ENCODE data around the gene BCL2L13.

Gene BCL2L13

GRCh38 chr22:17779286-17780115 lies 140.9 kb downstream of the BCL2L13 start:
- FAIRE-seq (peak; percentile 93), DNase-seq (ENCODE audit: insufficient read length) (peak; percentile 68)
- TF ChIP-seq POLR2A (IDR thresholded peaks at IDR 0.05; ENCODE audit: low read depth, low read length) = no peak; the same call in none of the 2 replicates
- TF ChIP-seq POLR2AphosphoS5 (IDR thresholded peaks at IDR 0.05; ENCODE audit: low read depth, low read length) = peak; percentile 63; the same call in 1 of the 2 replicates
- TF ChIP-seq TAF1 (IDR thresholded peaks at IDR 0.05; ENCODE audit: borderline replicate concordance, low read depth, low read length) = no peak

DNA sequence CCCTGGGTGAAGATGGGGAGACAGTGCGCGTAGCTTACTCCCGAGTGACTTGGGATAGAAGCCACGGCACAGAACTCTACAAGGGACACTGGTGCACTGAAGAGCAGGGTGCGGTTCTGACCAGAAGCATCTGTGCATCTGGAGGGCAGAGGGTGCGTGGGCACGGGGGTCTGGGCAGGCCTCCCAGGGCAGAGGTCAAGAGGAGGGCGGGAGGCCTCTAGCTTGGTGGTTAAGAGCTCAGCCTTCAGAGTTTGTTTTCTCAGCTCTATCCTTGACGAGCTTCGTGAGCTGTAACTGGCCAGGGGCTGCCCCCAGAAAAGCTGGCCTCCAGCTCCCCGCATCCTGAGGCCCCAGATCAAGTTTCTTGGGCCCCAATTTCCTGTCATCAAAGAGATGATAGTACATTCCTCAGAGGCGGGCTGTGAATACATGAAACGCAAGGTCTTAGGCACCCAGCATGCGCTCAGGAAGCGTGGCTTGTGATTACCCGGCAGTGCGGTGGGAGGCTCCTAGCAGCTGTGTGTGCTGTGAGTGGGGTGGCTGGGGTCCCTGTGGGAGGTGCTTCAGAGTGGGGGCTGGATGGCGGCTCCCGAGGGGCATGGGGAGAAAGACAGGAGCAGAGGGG lies 141.7 kb downstream of the BCL2L13 start:
- FAIRE-seq (no peak), DNase-seq (ENCODE audit: insufficient read length) (no peak)
- TF ChIP-seq POLR2AphosphoS5 (IDR thresholded peaks at IDR 0.05; ENCODE audit: low read depth, low read length) (no peak; the same call in 1 of the 2 replicates), POLR2A (IDR thresholded peaks at IDR 0.05; ENCODE audit: low read depth, low read length) (no peak), TAF1 (IDR thresholded peaks at IDR 0.05; ENCODE audit: borderline replicate concordance, low read depth, low read length) (no peak)

Data from GM12892 (cell line).